ENCODE measurements around the gene SPNS2.

Gene SPNS2

DNA sequence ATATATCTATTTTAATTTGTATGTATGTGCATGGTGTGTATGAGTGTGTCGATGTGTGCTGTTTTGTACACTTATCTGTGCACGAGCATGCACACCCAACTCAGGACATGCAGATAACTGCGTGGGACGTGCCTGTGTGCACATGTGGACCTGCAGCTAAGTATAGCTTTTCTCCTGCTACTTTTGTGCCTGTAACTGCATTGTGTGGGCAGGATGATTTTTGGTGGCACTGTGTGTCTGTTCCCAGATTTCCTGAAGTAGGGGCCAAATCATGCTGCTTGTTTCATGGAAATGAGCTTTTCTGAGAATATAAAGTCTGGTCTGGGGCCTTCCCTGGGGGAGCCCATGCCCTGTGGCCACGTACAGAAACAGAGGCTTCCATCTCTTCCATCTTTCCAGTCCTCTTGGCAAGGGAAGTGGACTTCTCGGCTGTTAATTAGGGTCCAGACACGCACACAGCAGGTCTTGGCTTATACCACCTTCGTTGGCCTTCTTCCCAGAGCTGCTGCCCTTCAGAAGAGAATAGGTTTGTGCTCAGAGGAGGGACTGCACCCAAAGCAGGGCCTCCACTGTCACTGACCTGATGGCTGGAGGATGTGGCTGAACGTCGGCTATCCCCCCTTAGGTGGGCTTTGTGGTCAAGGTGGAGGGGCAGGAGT, 34.7 kb upstream of the SPNS2 start:
- DNase-seq (ENCODE audit: low read depth): no peak
- TF ChIP-seq, protein P1, sequence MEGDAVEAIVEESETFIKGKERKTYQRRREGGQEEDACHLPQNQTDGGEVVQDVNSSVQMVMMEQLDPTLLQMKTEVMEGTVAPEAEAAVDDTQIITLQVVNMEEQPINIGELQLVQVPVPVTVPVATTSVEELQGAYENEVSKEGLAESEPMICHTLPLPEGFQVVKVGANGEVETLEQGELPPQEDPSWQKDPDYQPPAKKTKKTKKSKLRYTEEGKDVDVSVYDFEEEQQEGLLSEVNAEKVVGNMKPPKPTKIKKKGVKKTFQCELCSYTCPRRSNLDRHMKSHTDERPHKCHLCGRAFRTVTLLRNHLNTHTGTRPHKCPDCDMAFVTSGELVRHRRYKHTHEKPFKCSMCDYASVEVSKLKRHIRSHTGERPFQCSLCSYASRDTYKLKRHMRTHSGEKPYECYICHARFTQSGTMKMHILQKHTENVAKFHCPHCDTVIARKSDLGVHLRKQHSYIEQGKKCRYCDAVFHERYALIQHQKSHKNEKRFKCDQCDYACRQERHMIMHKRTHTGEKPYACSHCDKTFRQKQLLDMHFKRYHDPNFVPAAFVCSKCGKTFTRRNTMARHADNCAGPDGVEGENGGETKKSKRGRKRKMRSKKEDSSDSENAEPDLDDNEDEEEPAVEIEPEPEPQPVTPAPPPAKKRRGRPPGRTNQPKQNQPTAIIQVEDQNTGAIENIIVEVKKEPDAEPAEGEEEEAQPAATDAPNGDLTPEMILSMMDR (conservative IDR thresholded peaks at IDR 0.05; ENCODE audit: control insufficient read depth, insufficient read depth, low read depth, low read length): no peak
- no peak overlapping the region for H3K4me3 ChIP-seq (ENCODE audit: control insufficient read depth, low read depth, low read length)

DNA sequence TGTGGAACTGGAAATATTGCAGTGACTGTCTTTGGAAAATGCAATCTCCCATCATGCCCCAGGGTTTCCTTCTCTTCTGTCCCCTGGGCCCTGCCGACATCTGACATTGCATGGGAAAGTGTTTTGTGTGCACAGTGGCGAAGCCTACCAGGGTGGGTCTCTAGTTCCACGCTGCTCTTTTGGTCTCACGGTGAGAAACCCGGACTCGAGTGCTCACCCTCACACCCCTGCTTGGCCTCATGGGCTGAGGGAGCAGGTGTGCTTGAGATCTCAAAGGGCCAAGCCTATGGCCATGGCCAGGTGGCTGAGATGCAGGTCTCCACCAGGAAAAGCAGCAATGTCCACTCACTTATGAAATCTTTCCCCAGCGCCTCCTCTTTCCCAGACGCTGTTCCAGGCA, 32.9 kb upstream of the SPNS2 start:
- no peak for DNase-seq (ENCODE audit: low read depth)
- no peak overlapping the region for H3K4me3 ChIP-seq (ENCODE audit: control insufficient read depth, low read depth, low read length)
- TF ChIP-seq, protein P1 (conservative IDR thresholded peaks at IDR 0.05; ENCODE audit: control insufficient read depth, insufficient read depth, low read depth, low read length): no peak

DNA sequence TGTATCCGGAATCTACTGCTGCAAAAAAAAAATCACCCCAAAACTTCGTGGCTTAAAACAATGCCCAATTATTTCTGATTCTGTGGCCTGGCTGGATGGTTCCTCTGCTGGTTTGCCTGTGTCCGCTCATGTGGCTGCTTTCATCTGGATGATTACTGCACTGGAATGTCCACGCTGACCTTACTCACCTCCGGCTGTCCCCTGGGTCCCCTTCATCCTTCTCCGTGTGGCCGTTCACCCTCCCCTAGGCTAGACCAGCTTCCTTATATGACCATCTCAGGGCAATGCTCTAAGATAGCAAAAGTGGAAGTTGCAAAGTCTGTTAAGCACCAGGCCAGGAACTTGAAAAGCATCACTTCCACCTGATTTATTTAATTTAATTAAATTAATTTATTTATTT, 31.4 kb upstream of the SPNS2 start:
- DNase-seq (ENCODE audit: low read depth): no peak
- TF ChIP-seq, protein P1 (conservative IDR thresholded peaks at IDR 0.05; ENCODE audit: control insufficient read depth, insufficient read depth, low read depth, low read length): no peak
- H3K4me3 ChIP-seq (ENCODE audit: control insufficient read depth, low read depth, low read length): no peak overlapping the region

DNA sequence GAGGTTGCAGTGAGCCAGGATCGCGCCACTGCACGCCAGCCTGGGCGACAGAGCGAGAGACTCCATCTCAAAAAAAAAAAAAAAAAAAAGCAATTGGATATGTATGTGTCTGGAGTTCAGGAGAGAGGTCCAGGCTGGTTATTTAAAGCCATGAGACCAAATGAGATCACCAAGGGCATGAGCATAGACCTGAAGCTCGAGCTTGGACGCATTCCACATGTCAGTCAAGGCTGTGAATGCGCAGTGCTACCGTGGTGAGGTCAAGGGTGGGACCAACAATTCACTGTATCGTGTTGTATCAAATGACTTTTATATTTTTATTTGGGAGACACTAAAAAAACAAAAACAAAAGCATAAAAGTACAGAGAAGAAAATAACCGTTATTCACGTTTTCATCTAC, 29.1 kb upstream of the SPNS2 start:
- DNase-seq (ENCODE audit: low read depth): no peak
- H3K4me3 ChIP-seq (ENCODE audit: control insufficient read depth, low read depth, low read length): no peak overlapping the region
- TF ChIP-seq, protein P1 (conservative IDR thresholded peaks at IDR 0.05; ENCODE audit: control insufficient read depth, insufficient read depth, low read depth, low read length): no peak

DNA sequence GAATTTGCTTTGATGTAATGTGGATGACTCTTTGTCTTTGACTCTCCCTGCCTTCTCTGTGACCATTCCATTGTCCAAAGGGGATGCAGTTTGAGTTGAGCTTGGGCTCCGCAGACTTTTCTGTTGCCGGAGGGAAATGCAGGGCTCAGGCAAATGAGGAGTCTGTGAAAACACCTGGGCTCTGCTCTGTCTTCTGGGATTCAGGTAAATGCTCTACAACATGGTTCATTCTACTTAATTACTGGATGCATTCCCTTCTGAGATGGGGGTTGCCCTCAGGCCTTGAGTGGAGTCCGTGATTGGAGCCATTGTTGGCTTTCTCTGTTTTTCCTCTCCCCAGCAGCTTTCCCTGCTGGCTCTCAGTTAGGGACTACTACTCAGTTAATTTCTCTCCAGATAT, 26.4 kb upstream of the SPNS2 start:
- no peak overlapping the region for H3K4me3 ChIP-seq (ENCODE audit: control insufficient read depth, low read depth, low read length)
- DNase-seq (ENCODE audit: low read depth): no peak
- TF ChIP-seq, protein P1 (conservative IDR thresholded peaks at IDR 0.05; ENCODE audit: control insufficient read depth, insufficient read depth, low read depth, low read length): no peak

DNA sequence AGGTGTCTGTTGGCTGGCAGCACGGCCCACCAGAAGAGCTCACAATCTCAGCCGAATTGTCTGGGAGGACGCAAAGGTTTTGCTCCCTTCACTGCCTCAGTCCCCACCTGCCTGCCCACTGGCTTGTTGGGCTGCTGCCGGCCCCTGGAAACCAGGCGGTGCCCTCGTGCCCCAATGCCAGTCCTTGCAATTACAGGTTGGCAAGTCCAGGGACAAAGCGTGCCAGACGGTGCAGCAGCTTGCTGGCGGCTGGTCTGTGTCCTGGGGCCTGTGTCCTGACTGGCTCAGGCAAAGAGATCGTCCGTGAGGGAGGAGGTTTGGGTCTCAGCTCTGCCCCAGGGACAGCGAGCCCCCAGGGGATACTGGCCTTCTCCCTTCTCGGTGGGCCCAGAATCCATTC, 24.6 kb upstream of the SPNS2 start:
- H3K4me3 ChIP-seq (ENCODE audit: control insufficient read depth, low read depth, low read length): no peak overlapping the region
- no peak for DNase-seq (ENCODE audit: low read depth)
- TF ChIP-seq, protein P1 (conservative IDR thresholded peaks at IDR 0.05; ENCODE audit: control insufficient read depth, insufficient read depth, low read depth, low read length): no peak

DNA sequence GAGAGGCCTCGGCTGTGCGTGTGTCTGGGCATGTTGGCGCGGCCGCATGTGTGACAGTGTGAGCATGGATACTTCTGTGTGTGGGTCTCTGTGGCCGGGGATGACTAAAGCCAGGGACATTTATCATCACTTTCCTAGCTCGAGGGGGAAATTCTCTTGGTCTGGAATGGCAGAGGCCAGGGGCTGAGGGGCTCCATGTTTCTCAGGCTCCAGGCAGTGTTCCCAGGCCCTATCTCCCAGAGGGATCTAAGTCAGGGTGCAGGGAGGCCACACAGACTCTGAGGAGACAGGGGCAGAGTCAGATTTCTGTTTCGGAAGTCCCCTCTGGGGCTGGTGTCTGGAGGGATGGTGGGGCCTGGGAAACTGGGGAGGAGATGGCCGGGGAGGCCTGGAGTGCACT, 23.7 kb upstream of the SPNS2 start:
- TF ChIP-seq, protein P1 (conservative IDR thresholded peaks at IDR 0.05; ENCODE audit: control insufficient read depth, insufficient read depth, low read depth, low read length): no peak
- no peak overlapping the region for H3K4me3 ChIP-seq (ENCODE audit: control insufficient read depth, low read depth, low read length)
- DNase-seq (ENCODE audit: low read depth): no peak
